ENCODE measurements around the gene SUV39H2.

GRCh38 chr10:14836208-14836607 is 42.5 kb upstream of the SUV39H2 start:
- TF ChIP-seq CTCF (IDR thresholded peaks at IDR 0.05), result no peak
- TF ChIP-seq POLR2A (IDR thresholded peaks at IDR 0.05), result no peak
